ENCODE results near the gene RUFY2. TPM values are rescaled to one million over a fixed set of nuclear protein-coding genes. Genes with fewer than 3 reads are reported as not detected.

The RUFY2 gene
- total and polyA plus RNA-seq, 2 experiments from 2014 or later, result 10.3 to 17.3 TPM

DNA sequence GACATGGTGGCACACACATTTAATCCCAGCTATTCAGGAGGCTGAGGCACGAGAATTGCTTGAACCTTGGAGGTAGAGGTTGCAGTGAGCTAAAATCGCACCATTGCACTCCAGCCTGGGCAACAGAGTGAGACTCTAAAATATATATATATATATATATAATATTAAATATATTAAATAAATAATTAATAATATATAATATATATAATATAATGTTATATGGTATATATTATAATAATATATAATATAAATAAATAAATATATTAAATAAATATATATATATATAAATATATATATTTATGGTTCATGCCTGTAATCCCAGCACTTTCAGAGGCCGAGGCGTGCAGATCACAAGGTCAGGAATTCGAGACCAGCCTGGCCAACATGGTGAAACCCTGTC, 40.5 kb downstream of the RUFY2 start (continued):
- TF ChIP-seq ZNF462 (CRISPR knock-in tag; IDR thresholded peaks at IDR 0.05) (no peak), NANOG (IDR thresholded peaks at IDR 0.05; ENCODE audit: borderline replicate concordance) (no peak), CREB1 (CRISPR knock-in tag; IDR thresholded peaks at IDR 0.05; ENCODE audit: low read depth) (no peak), STAT1 (IDR thresholded peaks at IDR 0.05; ENCODE audit: unreplicated experiment) (no peak), ETS1 (IDR thresholded peaks at IDR 0.05) (no peak), ZNF331 (CRISPR knock-in tag; IDR thresholded peaks at IDR 0.05; ENCODE audit: low read depth) (no peak), EZH2 (IDR thresholded peaks at IDR 0.05; ENCODE audit: low read depth, unreplicated experiment) (no peak), JUNB (IDR thresholded peaks at IDR 0.05; ENCODE audit: unreplicated experiment) (no peak), ZNF114 (CRISPR knock-in tag; IDR thresholded peaks at IDR 0.05) (no peak), CTCF (conservative IDR thresholded peaks at IDR 0.05; ENCODE audit: low read depth in 2 of 2) (no peak)

All from GM23338 (cell line).